MM.1S (cell line): ENCODE measurements around the gene SLC47A2.

Experiments used
- CTCF ChIP-seq: fragments of 300-600 bp; sonication (generic); IDR thresholded peaks from 2 replicates; pipeline ENCODE4 v1.5.1; 2016; ENCODE audit warnings: antibody characterized with exemption, low read length, mixed read lengths
- EZH2 ChIP-seq: fragments of 300-600 bp; sonication (generic); optimal IDR thresholded peaks from 2 replicates; pipeline ENCODE3; 2017; ENCODE audit warnings: low read depth, mild to moderate bottlenecking, antibody characterized with exemption, low read length, mixed read lengths
- EZH2phosphoT487 ChIP-seq: fragments of 300-600 bp; sonication (generic); IDR thresholded peaks from 2 replicates; pipeline ENCODE4 v1.6.1; 2018; ENCODE audit warnings: antibody characterized with exemption, low read length

GRCh38 chr17:19678581-19679453 is 37.6 kb downstream of the SLC47A2 start:
- TF ChIP-seq EZH2 (no peak), CTCF (no peak), EZH2phosphoT487 (no peak)
